SK-N-MC (cell line): ENCODE results near the gene TACC2.

Experiments
- EZH2 ChIP-seq: fragments of 200-600 bp; sonication (generic); IDR thresholded peaks from one replicate; pipeline ENCODE4 v1.6.1; 2017; ENCODE audit warnings: antibody characterized with exemption
- POLR2AphosphoS5 ChIP-seq: IDR thresholded peaks from 2 replicates; pipeline ENCODE4 v1.6.1; 2012; ENCODE audit warnings: mild to moderate bottlenecking, low read depth, low read length, borderline replicate concordance

DNA sequence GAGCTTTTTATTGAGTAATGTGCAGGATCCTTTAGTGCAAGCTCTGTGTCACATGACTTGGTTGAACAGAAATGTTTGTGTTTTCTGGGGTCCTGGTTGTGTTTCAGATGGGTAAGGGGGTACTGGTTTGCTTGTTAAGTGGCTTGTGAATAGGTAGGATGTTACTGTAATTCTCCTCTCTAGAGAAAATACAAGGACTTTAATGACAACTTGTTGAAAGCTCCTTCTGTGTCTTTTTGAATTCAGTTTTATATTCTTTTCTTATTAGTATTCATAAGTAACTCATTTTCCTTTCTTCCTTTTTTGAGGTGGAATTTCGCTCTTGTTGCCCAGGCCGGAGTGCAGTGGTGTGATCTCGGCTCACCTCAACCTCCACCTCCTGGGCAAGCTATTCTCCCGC lies 196.7 kb downstream of the TACC2 start:
- no peak for TF ChIP-seq EZH2
- TF ChIP-seq POLR2AphosphoS5, result no peak
